ENCODE results near the gene RCAN3.
"Not testable (repeated sequence)": the region's sequence is repeated elsewhere in the genome, so short reads cannot be mapped to it uniquely, and the experiment has no call there.

RCAN3 gene

GRCh38 chr1:24486331-24487065, 16.1 kb upstream of the RCAN3 start:
- DNase-seq = no peak

GRCh38 chr1:24487455-24487854, 15.2 kb upstream of the RCAN3 start:
- DNase-seq = no peak

- not testable (repeated sequence) for DNase-seq
Observed at GRCh38 chr1:24488159-24488558, 14.5 kb upstream of the RCAN3 start.

- DNase-seq = no peak
Observed at GRCh38 chr1:24489674-24490073, 13.0 kb upstream of the RCAN3 start.

GRCh38 chr1:24490101-24490781, 12.4 kb upstream of the RCAN3 start:
- DNase-seq = no peak

GRCh38 chr1:24491577-24492360, 10.9 kb upstream of the RCAN3 start:
- DNase-seq = no peak

- not testable (repeated sequence) for DNase-seq
Observed at GRCh38 chr1:24492935-24493334, 9.7 kb upstream of the RCAN3 start.

- no peak for DNase-seq
Observed at GRCh38 chr1:24493785-24494184, 8.9 kb upstream of the RCAN3 start.

- no peak for DNase-seq
Observed at GRCh38 chr1:24498589-24498988, 4.0 kb upstream of the RCAN3 start.

GRCh38 chr1:24500448-24501048, 2.1 kb upstream of the RCAN3 start:
- no peak for DNase-seq

- peak; percentile 52 for DNase-seq
Observed at GRCh38 chr1:24501371-24502064, 1.1 kb upstream of the RCAN3 start.

GRCh38 chr1:24502065-24502708, 449 bp upstream of the RCAN3 start:
- peak; percentile 52 for DNase-seq

- no peak for DNase-seq
Observed at GRCh38 chr1:24503059-24503751, 569 bp downstream of the RCAN3 start.

- DNase-seq = no peak
Observed at GRCh38 chr1:24503870-24504523, 1.4 kb downstream of the RCAN3 start.

GRCh38 chr1:24504560-24504959, 1.9 kb downstream of the RCAN3 start:
- no peak for DNase-seq

- no peak for DNase-seq
Observed at GRCh38 chr1:24505816-24506215, 3.2 kb downstream of the RCAN3 start.

GRCh38 chr1:24506691-24507381, 4.2 kb downstream of the RCAN3 start:
- no peak for DNase-seq

GRCh38 chr1:24507405-24507804, 4.8 kb downstream of the RCAN3 start:
- no peak for DNase-seq

- DNase-seq = no peak
Observed at GRCh38 chr1:24508911-24509310, 6.3 kb downstream of the RCAN3 start.

- DNase-seq = no peak
Observed at GRCh38 chr1:24513706-24514105, 11.1 kb downstream of the RCAN3 start.
